ENCODE measurements around the gene DNAJC1. TPM values are rescaled to one million over a fixed set of nuclear protein-coding genes. Genes with fewer than 3 reads are reported as not detected.
A peak's percentile ranks its signal among the peaks of the same experiment; 100 is the strongest.

Gene DNAJC1
- total RNA-seq, 2 experiments from 2014 or later: 20.6 to 28.1 TPM

GRCh38 chr10:21926949-21927348, 76.6 kb downstream of the DNAJC1 start:
- ATAC-seq: no peak
- intact Hi-C loops (cut with DNase I, micrococcal nuclease): no loop called here
- DNase-seq: no peak
- no peak overlapping the region for H3K4me3 Mint-ChIP-seq
- POLR2A ChIA-PET: no interaction called here
- peaks cover 2% of the 10 kb centered on the region for H3K36me3 Mint-ChIP-seq (ENCODE audit: low read depth)
- H3K4me1 Mint-ChIP-seq: no peaks in the 10 kb centered on the region
- no peaks in the 10 kb centered on the region for H3K9me3 Mint-ChIP-seq (ENCODE audit: low read depth)
- no peaks in the 10 kb centered on the region for H3K27me3 Mint-ChIP-seq
- no peak overlapping the region for H3K27ac Mint-ChIP-seq
- CTCF ChIA-PET: interaction anchor here (0.7 kb wide), 1 partner anchor 94 kb away, joined by 3 read pairs; no protein-coding TSS in a partner anchor

- no peaks in the 10 kb centered on the region for H3K27me3 Mint-ChIP-seq
- ATAC-seq (no peak), DNase-seq (no peak)
- intact Hi-C loops (cut with DNase I, micrococcal nuclease): no loop called here
- H3K27ac Mint-ChIP-seq: no peak overlapping the region
- H3K4me3 Mint-ChIP-seq: no peak overlapping the region
- no peaks in the 10 kb centered on the region for H3K9me3 Mint-ChIP-seq (ENCODE audit: low read depth)
- ChIA-PET CTCF (interaction anchor here (0.7 kb wide), 1 partner anchor 94 kb away, joined by 3 read pairs; no protein-coding TSS in a partner anchor), POLR2A (no interaction called here)
- H3K4me1 Mint-ChIP-seq: no peaks in the 10 kb centered on the region
- H3K36me3 Mint-ChIP-seq (ENCODE audit: low read depth): peaks cover 2% of the 10 kb centered on the region
These were observed 77.1 kb downstream of the DNAJC1 start for GRCh38 chr10:21926358-21926925.

GRCh38 chr10:21925851-21926250, 77.7 kb downstream of the DNAJC1 start:
- ATAC-seq: no peak
- no peaks in the 10 kb centered on the region for H3K4me1 Mint-ChIP-seq
- no peak for DNase-seq
- no peaks in the 10 kb centered on the region for H3K9me3 Mint-ChIP-seq (ENCODE audit: low read depth)
- ChIA-PET CTCF (no interaction called here), POLR2A (interaction anchor here (0.6 kb wide), 1 partner anchor 14 kb away, joined by 4 read pairs; no protein-coding TSS in a partner anchor)
- H3K4me3 Mint-ChIP-seq: no peak overlapping the region
- H3K27me3 Mint-ChIP-seq: no peaks in the 10 kb centered on the region
- peaks cover 2% of the 10 kb centered on the region for H3K36me3 Mint-ChIP-seq (ENCODE audit: low read depth)
- H3K27ac Mint-ChIP-seq: no peak overlapping the region
- intact Hi-C loops (cut with DNase I, micrococcal nuclease): no loop called here

DNA sequence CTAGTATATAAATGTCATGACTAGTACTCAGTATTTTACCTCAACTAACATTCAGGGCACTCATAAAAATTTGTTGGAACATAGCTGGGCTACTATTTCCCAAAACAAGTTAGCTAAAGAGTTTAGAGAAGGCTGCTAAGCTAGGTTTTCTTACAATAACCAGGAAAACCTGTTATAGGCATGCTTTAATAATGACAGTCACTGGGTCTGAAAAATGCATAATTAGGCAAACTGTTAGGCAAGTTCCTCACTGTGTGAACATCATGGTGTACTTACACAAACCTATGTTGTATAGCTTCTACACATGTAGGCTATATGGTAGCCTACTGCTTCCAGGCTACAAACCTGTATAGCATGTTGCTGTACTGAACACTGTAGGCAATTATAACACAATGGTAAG, 79.0 kb downstream of the DNAJC1 start:
- no peak for DNase-seq
- peaks cover 2% of the 10 kb centered on the region for H3K36me3 Mint-ChIP-seq (ENCODE audit: low read depth)
- no peaks in the 10 kb centered on the region for H3K9me3 Mint-ChIP-seq (ENCODE audit: low read depth)
- ChIA-PET POLR2A (no interaction called here), CTCF (interaction anchor here (1.1 kb wide), 2 partner anchors 10 to 11 kb away, joined by 3 read pairs; no protein-coding TSS in a partner anchor)
- intact Hi-C loops (cut with DNase I, micrococcal nuclease): no loop called here
- H3K4me1 Mint-ChIP-seq: no peaks in the 10 kb centered on the region
- no peak overlapping the region for H3K4me3 Mint-ChIP-seq
- no peak for ATAC-seq
- no peaks in the 10 kb centered on the region for H3K27me3 Mint-ChIP-seq
- H3K27ac Mint-ChIP-seq: no peak overlapping the region

DNA sequence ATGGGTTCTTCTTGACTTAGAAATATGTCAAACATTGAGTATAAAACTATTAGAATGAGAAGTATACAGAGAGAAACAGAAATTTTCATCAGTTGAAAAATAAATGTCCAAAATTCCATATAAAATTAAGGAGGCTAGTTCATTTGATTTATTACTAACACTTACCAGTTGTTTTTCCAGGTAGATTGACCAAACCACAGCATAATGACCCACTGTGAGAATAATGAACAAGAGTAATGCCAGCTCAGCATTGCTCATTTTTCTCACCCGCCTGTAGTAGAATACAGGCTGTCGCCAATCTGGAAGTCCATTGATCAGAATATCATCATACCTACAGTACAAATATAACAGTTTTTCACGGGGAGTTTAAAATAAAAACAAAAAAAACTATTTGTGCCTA, 82.9 kb downstream of the DNAJC1 start:
- CTCF ChIA-PET: no interaction called here
- H3K27me3 Mint-ChIP-seq: no peaks in the 10 kb centered on the region
- DNase-seq (no peak), ATAC-seq (no peak)
- no peaks in the 10 kb centered on the region for H3K4me1 Mint-ChIP-seq
- H3K27ac Mint-ChIP-seq: no peak overlapping the region
- H3K4me3 Mint-ChIP-seq: no peak overlapping the region
- POLR2A ChIA-PET: no interaction called here
- no peaks in the 10 kb centered on the region for H3K9me3 Mint-ChIP-seq (ENCODE audit: low read depth)
- H3K36me3 Mint-ChIP-seq (ENCODE audit: low read depth): no peaks in the 10 kb centered on the region
- intact Hi-C loops (cut with DNase I, micrococcal nuclease): no loop called here

GRCh38 chr10:21919906-21920305, 83.6 kb downstream of the DNAJC1 start:
- H3K27me3 Mint-ChIP-seq: no peaks in the 10 kb centered on the region
- DNase-seq (no peak), ATAC-seq (no peak)
- H3K9me3 Mint-ChIP-seq (ENCODE audit: low read depth): no peaks in the 10 kb centered on the region
- H3K4me3 Mint-ChIP-seq: no peak overlapping the region
- intact Hi-C loops (cut with DNase I, micrococcal nuclease): no loop called here
- no peaks in the 10 kb centered on the region for H3K36me3 Mint-ChIP-seq (ENCODE audit: low read depth)
- ChIA-PET CTCF (no interaction called here), POLR2A (no interaction called here)
- H3K27ac Mint-ChIP-seq: no peak overlapping the region
- no peaks in the 10 kb centered on the region for H3K4me1 Mint-ChIP-seq

DNA sequence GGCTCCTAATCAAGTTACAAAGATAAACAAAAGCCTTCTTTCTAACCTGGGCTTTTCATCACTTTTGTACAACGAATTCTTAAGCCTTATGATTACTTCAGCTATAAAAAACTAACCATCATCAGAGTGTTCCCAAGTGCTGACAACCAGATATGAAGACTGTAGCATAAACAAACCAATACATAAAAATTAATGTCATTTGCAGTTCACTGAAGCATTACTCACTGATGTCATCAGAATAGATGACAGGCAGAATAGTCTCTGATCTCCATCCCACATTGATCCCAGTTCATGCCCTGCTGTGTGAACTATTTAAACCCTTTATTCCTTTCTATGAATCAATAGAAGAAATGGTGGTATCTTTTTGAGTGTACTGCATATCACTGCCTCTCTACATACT, 84.4 kb downstream of the DNAJC1 start:
- CTCF ChIA-PET: no interaction called here
- no peaks in the 10 kb centered on the region for H3K4me1 Mint-ChIP-seq
- H3K27me3 Mint-ChIP-seq: no peaks in the 10 kb centered on the region
- no peak for DNase-seq
- H3K4me3 Mint-ChIP-seq: no peak overlapping the region
- no peaks in the 10 kb centered on the region for H3K36me3 Mint-ChIP-seq (ENCODE audit: low read depth)
- intact Hi-C loops (cut with DNase I, micrococcal nuclease): no loop called here
- no peaks in the 10 kb centered on the region for H3K9me3 Mint-ChIP-seq (ENCODE audit: low read depth)
- POLR2A ChIA-PET: no interaction called here
- no peak for ATAC-seq
- H3K27ac Mint-ChIP-seq: no peak overlapping the region

DNA sequence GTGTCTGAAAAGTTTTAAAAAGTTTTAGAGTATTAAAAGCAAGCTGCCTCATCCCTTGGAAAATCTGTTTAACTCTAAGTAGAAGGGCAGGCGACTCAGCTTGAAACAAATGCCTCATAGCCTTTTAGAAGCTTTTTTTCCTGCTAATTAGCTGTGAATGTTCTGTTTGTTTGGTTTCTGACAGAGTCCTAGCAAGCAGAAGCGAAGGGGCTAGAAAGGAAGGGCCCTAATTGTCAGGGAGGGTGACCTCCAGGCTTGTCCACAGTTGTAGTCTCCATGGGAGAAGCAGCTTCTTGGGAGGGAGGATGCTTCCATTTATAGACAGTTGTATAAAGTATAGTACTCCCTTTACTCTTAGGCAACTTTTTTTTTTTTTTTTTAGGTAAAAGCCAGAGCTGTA, 90.9 kb downstream of the DNAJC1 start:
- DNase-seq: no peak
- no peaks in the 10 kb centered on the region for H3K9me3 Mint-ChIP-seq (ENCODE audit: low read depth)
- ChIA-PET POLR2A (no interaction called here), CTCF (no interaction called here)
- ATAC-seq: peak; percentile 42
- H3K36me3 Mint-ChIP-seq (ENCODE audit: low read depth): peaks cover 4% of the 10 kb centered on the region
- no peak overlapping the region for H3K4me3 Mint-ChIP-seq
- intact Hi-C loops (cut with DNase I, micrococcal nuclease): no loop called here
- H3K27me3 Mint-ChIP-seq: no peaks in the 10 kb centered on the region
- peak overlapping the region; percentile 13 for H3K27ac Mint-ChIP-seq
- peaks cover 17% of the 10 kb centered on the region for H3K4me1 Mint-ChIP-seq

GRCh38 chr10:21910798-21911197, 92.7 kb downstream of the DNAJC1 start:
- no peak overlapping the region for H3K27ac Mint-ChIP-seq
- no peak overlapping the region for H3K4me3 Mint-ChIP-seq
- H3K9me3 Mint-ChIP-seq (ENCODE audit: low read depth): no peaks in the 10 kb centered on the region
- intact Hi-C loops (cut with DNase I, micrococcal nuclease): no loop called here
- peaks cover 17% of the 10 kb centered on the region for H3K4me1 Mint-ChIP-seq
- ChIA-PET CTCF (no interaction called here), POLR2A (no interaction called here)
- H3K36me3 Mint-ChIP-seq (ENCODE audit: low read depth): peaks cover 4% of the 10 kb centered on the region
- no peaks in the 10 kb centered on the region for H3K27me3 Mint-ChIP-seq
- DNase-seq (no peak), ATAC-seq (no peak)

DNA sequence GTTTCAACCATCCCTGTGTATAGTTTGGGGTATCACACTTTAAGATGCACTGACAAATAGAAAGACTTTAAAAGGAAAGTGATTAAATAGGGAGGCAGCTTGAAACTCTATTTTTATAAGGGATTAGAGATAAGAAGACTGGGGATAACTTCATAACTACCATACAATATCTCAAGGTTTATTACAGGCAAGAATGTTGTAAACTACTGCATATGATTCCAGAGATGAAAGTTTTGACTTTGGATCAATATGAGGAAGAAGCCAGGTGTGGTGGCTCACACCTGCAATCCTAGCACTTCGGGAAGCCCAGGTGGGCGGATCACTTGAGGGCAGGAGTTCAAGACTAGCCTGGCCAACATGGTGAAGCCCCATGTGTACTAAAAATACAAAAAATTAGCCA, 96.1 kb downstream of the DNAJC1 start:
- H3K4me3 Mint-ChIP-seq: no peak overlapping the region
- H3K27ac Mint-ChIP-seq: no peak overlapping the region
- no peaks in the 10 kb centered on the region for H3K27me3 Mint-ChIP-seq
- H3K9me3 Mint-ChIP-seq (ENCODE audit: low read depth): no peaks in the 10 kb centered on the region
- POLR2A ChIA-PET: no interaction called here
- intact Hi-C loops (cut with DNase I, micrococcal nuclease): no loop called here
- H3K4me1 Mint-ChIP-seq: peaks cover 3% of the 10 kb centered on the region
- CTCF ChIA-PET: no interaction called here
- ATAC-seq: no peak
- peaks cover 6% of the 10 kb centered on the region for H3K36me3 Mint-ChIP-seq (ENCODE audit: low read depth)
- no peak for DNase-seq

DNA sequence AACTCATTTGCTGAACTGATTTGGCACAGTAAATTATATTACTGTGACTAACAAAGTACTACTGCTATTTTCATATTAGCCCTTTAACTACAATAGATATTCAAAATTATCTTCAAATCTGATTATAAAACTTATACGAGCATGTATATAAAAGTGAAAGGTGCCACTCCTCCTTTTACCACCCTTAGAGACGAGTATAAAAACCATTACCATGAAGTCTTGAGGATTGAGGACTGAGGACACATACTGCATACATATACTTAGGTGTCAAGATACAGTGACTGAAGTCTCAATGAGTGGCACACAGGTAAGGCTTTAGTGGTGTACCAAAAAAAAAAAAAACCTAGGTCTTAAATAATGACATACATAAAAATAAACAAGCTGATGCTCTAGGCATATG, 98.6 kb downstream of the DNAJC1 start:
- no peak overlapping the region for H3K4me3 Mint-ChIP-seq
- H3K27ac Mint-ChIP-seq: no peak overlapping the region
- H3K27me3 Mint-ChIP-seq: no peaks in the 10 kb centered on the region
- ChIA-PET POLR2A (no interaction called here), CTCF (no interaction called here)
- no peaks in the 10 kb centered on the region for H3K4me1 Mint-ChIP-seq
- ATAC-seq: no peak
- DNase-seq: no peak
- H3K9me3 Mint-ChIP-seq (ENCODE audit: low read depth): no peaks in the 10 kb centered on the region
- peaks cover 9% of the 10 kb centered on the region for H3K36me3 Mint-ChIP-seq (ENCODE audit: low read depth)
- intact Hi-C loops (cut with DNase I, micrococcal nuclease): no loop called here

DNA sequence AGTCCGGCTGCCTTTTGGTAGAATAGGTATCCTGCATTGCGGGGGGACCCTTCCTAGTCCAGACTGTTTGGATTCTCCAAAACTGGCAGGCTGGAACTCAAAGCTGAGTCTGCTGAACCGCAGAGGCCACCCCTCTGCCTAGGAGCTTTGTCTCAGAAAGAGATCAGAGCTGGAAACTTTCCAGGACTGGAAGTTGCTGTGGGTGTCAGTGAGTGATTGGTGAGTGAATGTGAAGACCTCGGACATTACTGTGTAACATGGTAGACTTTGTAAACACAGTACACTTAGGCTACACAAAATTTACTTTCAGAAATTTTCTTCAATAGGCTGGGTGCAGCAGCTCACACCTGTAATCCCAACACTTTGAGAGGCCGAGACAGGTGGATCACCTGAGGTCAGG, 103.8 kb downstream of the DNAJC1 start:
- intact Hi-C loops (cut with DNase I, micrococcal nuclease): no loop called here
- ATAC-seq (no peak), DNase-seq (no peak)
- POLR2A ChIA-PET: no interaction called here
- CTCF ChIA-PET: interaction anchor here (0.6 kb wide), 1 partner anchor 35 kb away, joined by 3 read pairs; no protein-coding TSS in a partner anchor
- peaks cover 20% of the 10 kb centered on the region for H3K36me3 Mint-ChIP-seq (ENCODE audit: low read depth)
- no peak overlapping the region for H3K27ac Mint-ChIP-seq
- no peaks in the 10 kb centered on the region for H3K4me1 Mint-ChIP-seq
- no peak overlapping the region for H3K4me3 Mint-ChIP-seq
- H3K9me3 Mint-ChIP-seq (ENCODE audit: low read depth): peaks cover under 1% of the 10 kb centered on the region
- no peaks in the 10 kb centered on the region for H3K27me3 Mint-ChIP-seq

- ATAC-seq (no peak), DNase-seq (no peak)
- Mint-ChIP-seq H3K4me3 (no peak overlapping the region), H3K27me3 (no peaks in the 10 kb centered on the region), H3K4me1 (peaks cover 5% of the 10 kb centered on the region), H3K36me3 (ENCODE audit: low read depth) (peaks cover 37% of the 10 kb centered on the region), H3K9me3 (ENCODE audit: low read depth) (peaks cover 17% of the 10 kb centered on the region), H3K27ac (no peak overlapping the region)
- intact Hi-C loops (cut with DNase I, micrococcal nuclease): no loop called here
- CTCF ChIA-PET: no interaction called here
- POLR2A ChIA-PET: no interaction called here
These were observed 107.6 kb downstream of the DNAJC1 start for GRCh38 chr10:21895932-21896331.

All from activated CD4-positive, alpha-beta T cell treated with anti-CD3 and anti-CD28 coated beads for 36 hours (primary cell).